IPS-18a (cell line): ENCODE data around the gene IFT122.

ENCODE experiments used
- H3K27ac ChIP-seq: one replicate; pipeline ENCODE4 v1.5.1; 2013; ENCODE audit warnings: low read length
- H3K27me3 ChIP-seq: one replicate; pipeline ENCODE4 v1.6.1; 2013; ENCODE audit warnings: mild to moderate bottlenecking, low read length; ENCODE audit not compliant: control insufficient read depth, insufficient read depth
- H3K36me3 ChIP-seq: one replicate; pipeline ENCODE4 v1.6.1; 2013; ENCODE audit warnings: low read depth, low read length; ENCODE audit not compliant: control insufficient read depth
- H3K4me1 ChIP-seq: one replicate; pipeline ENCODE4 v1.6.1; 2013; ENCODE audit warnings: low read depth, low read length; ENCODE audit not compliant: control insufficient read depth
- H3K4me3 ChIP-seq: one replicate; pipeline ENCODE4 v1.5.1; 2013; ENCODE audit warnings: low read length
- H3K9ac ChIP-seq: one replicate; pipeline ENCODE4 v1.6.1; 2013; ENCODE audit warnings: mild to moderate bottlenecking, low read length, moderate library complexity
- H3K9me3 ChIP-seq: one replicate; pipeline ENCODE4 v1.6.1; 2013; ENCODE audit warnings: low read depth, low read length; ENCODE audit not compliant: control insufficient read depth

Gene IFT122

DNA sequence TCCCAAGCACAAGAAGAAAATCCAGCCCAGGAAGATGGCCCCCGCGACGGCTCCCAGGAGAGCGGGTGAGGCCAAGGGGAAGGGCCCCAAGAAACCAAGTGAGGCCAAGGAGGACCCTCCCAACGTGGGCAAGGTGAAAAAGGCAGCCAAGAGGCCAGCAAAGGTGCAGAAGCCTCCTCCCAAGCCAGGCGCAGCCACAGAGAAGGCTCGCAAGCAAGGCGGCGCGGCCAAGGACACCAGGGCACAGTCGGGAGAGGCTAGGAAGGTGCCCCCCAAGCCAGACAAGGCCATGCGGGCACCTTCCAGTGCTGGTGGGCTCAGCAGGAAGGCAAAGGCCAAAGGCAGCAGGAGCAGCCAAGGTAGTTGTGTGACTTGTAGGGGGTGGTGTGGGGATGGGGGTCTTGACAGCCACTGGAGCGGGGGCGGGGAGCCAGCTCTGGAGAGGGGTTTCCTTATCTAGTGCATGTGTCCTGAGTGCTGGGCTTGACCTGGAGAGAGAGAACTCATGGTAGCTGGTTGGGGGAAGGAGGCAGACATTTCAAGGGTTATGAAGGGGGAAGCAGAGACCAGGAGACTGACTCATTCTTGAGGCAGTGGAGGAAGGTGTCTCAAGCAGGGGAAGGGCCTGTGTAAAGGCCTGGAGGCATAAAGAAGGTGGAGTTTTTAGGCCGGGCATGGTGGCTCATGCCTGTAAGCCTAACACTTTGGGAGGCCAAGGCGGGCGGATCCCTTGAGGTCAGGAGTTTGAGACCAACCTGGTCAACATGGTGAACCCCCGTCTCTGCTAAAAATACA lies 109.2 kb downstream of the IFT122 start:
- no peaks in the 10 kb centered on the region for H3K27me3 ChIP-seq
- H3K4me3 ChIP-seq: no peak overlapping the region
- no peaks in the 10 kb centered on the region for H3K4me1 ChIP-seq
- H3K9ac ChIP-seq: no peak overlapping the region
- H3K9me3 ChIP-seq: no peaks in the 10 kb centered on the region
- H3K36me3 ChIP-seq: no peaks in the 10 kb centered on the region
- H3K27ac ChIP-seq: no peak overlapping the region

DNA sequence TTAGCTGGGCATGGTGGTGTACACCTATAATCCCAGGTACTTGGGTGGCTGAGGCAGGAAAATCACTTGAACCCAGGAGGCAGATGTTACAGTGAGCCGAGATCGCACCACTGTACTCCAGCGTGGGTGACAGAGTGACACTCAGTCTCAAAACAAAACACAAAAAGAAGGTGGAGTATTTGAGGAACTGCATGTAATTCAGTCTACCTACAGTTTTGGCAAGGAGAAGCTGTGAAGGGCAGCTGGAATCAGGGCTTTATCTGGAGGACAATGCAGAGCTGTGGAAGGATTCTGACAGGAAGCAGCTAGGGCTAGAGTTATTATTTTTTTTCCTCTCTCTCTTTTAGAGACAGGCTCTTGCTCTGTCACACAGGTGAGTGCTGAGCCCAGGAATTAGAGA lies 109.8 kb downstream of the IFT122 start:
- H3K4me3 ChIP-seq: no peak overlapping the region
- no peaks in the 10 kb centered on the region for H3K9me3 ChIP-seq
- H3K27ac ChIP-seq: no peak overlapping the region
- H3K4me1 ChIP-seq: no peaks in the 10 kb centered on the region
- no peaks in the 10 kb centered on the region for H3K27me3 ChIP-seq
- H3K36me3 ChIP-seq: no peaks in the 10 kb centered on the region
- no peak overlapping the region for H3K9ac ChIP-seq

DNA sequence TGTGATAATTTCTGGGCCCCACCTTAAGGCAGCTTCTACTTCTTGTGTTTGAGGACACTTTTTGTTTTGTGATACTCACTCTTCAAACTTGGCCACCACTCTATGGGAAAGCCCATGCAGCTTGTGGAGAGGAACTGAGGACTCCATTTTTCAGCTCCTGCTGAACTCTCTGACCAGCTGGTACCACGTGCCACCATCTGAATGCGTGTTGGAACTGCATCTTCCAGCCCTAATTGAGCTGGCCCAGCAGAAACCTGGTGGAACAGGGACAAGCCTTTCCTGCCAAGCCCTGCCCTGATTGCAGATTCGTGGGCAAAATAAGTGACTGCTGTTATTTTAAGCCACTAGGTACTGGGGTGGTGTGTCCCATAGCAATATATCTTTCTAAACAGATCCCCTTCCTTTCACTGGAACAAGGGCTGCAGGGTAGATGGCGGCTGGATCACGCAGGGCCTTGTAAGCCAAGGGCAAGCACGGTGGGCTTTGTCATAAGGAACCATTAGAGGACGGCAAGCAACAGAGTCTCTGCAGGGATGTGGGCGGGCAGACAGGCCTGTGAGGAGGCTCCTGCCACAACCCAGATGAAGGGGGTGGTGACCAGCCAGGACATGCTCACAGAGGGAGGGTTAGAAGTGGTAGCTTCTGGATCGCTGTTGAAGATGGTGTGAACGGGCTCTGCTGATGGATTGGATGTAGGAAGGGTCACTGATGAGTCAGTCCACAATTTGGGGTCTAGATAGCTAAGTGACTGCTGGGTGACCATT lies 112.4 kb downstream of the IFT122 start:
- H3K4me1 ChIP-seq: no peaks in the 10 kb centered on the region
- no peak overlapping the region for H3K4me3 ChIP-seq
- H3K27ac ChIP-seq: no peak overlapping the region
- no peaks in the 10 kb centered on the region for H3K9me3 ChIP-seq
- H3K9ac ChIP-seq: no peak overlapping the region
- no peaks in the 10 kb centered on the region for H3K27me3 ChIP-seq
- H3K36me3 ChIP-seq: no peaks in the 10 kb centered on the region

DNA sequence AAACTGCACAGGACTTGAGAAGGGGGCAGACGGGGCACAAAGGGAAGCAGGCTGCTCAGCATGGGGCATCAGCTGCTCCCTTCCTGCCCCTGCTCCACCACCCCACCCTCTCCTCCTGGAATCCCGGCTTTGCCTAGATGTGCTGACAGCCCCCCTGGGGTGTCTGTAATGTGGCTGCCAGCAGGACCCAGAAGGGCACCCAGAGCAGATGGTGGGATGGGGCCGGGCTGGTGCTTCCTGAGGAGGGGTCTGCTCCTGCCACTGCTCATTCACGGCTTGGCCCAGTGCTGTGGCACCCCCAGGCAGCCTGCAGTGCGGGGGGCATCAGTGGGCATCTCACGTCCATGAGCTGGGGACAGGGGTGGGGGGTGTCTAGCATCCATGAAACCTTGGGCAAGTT lies 113.1 kb downstream of the IFT122 start:
- Histone ChIP-seq H3K36me3 (no peaks in the 10 kb centered on the region), H3K9me3 (no peaks in the 10 kb centered on the region), H3K27me3 (no peaks in the 10 kb centered on the region), H3K4me1 (no peaks in the 10 kb centered on the region), H3K27ac (no peak overlapping the region), H3K4me3 (no peak overlapping the region), H3K9ac (no peak overlapping the region)

DNA sequence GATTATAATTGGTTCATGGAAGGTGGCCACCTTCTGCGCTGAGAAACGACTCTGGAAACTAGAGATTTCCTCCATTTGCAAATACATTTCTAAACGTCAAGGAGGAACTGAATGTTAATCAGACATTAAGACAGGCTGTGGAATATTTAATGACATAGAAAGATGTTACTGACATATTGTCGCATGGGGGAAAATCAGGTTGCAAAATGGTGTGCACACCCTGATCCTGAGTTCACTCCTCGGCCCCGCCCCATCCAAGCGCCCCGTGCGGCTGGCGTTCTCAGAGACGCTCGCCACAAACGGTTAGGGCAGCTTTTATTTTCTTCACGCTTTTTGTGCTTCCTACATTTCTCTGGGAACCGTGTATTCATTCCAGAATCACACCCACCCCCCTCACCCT lies 113.7 kb downstream of the IFT122 start:
- Histone ChIP-seq H3K9me3 (no peaks in the 10 kb centered on the region), H3K27ac (no peak overlapping the region), H3K36me3 (no peaks in the 10 kb centered on the region), H3K4me3 (no peak overlapping the region), H3K4me1 (peaks cover 4% of the 10 kb centered on the region), H3K27me3 (no peaks in the 10 kb centered on the region), H3K9ac (no peak overlapping the region)

DNA sequence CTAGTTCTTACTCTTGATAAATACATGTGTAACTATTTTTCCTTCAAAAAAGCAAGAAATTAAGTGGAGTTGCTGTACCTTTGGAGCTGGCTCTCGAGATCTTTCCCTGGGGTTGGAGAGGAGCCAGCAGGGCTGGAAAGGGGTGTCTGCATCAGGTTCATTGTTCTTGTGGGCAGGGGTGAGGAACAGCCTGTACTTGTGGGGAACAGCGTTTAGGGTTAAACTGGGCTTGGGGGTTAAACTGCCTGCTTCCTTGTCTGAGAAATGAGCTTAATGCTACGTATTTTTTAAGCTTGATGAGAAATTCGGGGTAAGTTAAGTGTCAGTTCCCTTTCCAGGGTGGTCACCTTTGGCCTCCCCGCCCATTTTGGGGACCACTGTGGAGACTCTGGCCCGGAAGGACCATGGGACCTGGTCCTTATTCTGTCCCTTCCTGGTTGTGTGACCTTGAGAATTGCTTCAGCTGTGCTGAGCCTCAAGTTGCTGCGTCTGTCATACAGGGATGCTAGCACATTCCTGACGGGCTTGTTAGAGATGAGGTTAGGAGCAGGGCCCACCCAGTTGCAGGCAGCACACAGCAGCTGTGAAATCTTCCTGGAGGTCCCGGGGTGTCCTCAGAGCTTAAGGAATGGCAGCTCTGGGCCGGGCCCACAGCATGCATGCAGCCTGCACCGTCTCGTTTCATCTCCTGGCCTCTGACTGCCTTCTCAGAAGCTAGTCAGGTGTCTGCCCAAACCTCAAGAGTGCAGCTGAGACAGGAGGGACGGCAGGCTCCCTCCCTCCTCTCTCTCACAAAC lies 114.5 kb downstream of the IFT122 start:
- no peaks in the 10 kb centered on the region for H3K9me3 ChIP-seq
- H3K27me3 ChIP-seq: no peaks in the 10 kb centered on the region
- H3K27ac ChIP-seq: no peak overlapping the region
- no peaks in the 10 kb centered on the region for H3K36me3 ChIP-seq
- H3K4me1 ChIP-seq: peaks cover 4% of the 10 kb centered on the region
- no peak overlapping the region for H3K9ac ChIP-seq
- H3K4me3 ChIP-seq: no peak overlapping the region

- no peak overlapping the region for H3K9ac ChIP-seq
- H3K27me3 ChIP-seq: no peaks in the 10 kb centered on the region
- peaks cover 4% of the 10 kb centered on the region for H3K4me1 ChIP-seq
- H3K4me3 ChIP-seq: no peak overlapping the region
- H3K9me3 ChIP-seq: no peaks in the 10 kb centered on the region
- H3K27ac ChIP-seq: no peak overlapping the region
- H3K36me3 ChIP-seq: no peaks in the 10 kb centered on the region
These were observed 115.1 kb downstream of the IFT122 start for GRCh38 chr3:129555153-129555550.

- H3K4me1 ChIP-seq: peaks cover 7% of the 10 kb centered on the region
These were observed 115.8 kb downstream of the IFT122 start for GRCh38 chr3:129555616-129556357.

DNA sequence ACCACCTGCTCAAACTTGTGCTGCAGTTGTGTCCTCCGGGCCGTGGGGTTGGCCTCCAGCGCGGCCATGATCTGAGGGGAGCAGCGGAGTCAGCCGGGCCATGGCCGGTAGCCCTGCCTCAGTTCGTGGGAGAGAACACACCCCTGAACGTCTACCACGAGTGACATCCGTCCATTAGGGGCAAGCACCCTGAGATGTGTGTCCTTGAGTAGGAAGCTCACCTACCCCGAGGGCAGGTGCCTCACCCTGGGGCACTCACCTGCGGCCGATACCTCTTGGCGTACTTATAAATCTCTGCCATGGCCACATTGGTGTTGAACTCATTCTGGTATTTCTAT lies 116.3 kb downstream of the IFT122 start:
- Histone ChIP-seq H3K4me1 (peaks cover 8% of the 10 kb centered on the region), H3K36me3 (no peaks in the 10 kb centered on the region), H3K4me3 (no peak overlapping the region), H3K9ac (no peak overlapping the region), H3K27ac (no peak overlapping the region), H3K9me3 (no peaks in the 10 kb centered on the region), H3K27me3 (no peaks in the 10 kb centered on the region)

More at GRCh38 chr3:129555616-129556357, 115.8 kb downstream of the IFT122 start:
- H3K27me3 ChIP-seq: no peaks in the 10 kb centered on the region
- H3K36me3 ChIP-seq: no peaks in the 10 kb centered on the region
- H3K4me3 ChIP-seq: no peak overlapping the region
- H3K27ac ChIP-seq: no peak overlapping the region
- H3K9me3 ChIP-seq: no peaks in the 10 kb centered on the region
- H3K9ac ChIP-seq: no peak overlapping the region

GRCh38 chr3:129556890-129557547 lies 117.0 kb downstream of the IFT122 start:
- Histone ChIP-seq H3K9ac (no peak overlapping the region), H3K27ac (no peak overlapping the region), H3K4me1 (peaks cover 8% of the 10 kb centered on the region), H3K9me3 (no peaks in the 10 kb centered on the region), H3K36me3 (no peaks in the 10 kb centered on the region), H3K27me3 (no peaks in the 10 kb centered on the region), H3K4me3 (no peak overlapping the region)

- no peaks in the 10 kb centered on the region for H3K27me3 ChIP-seq
- H3K4me1 ChIP-seq: peaks cover 8% of the 10 kb centered on the region
- H3K9me3 ChIP-seq: no peaks in the 10 kb centered on the region
- no peak overlapping the region for H3K9ac ChIP-seq
- no peaks in the 10 kb centered on the region for H3K36me3 ChIP-seq
- H3K4me3 ChIP-seq: no peak overlapping the region
- H3K27ac ChIP-seq: no peak overlapping the region
These were observed 117.5 kb downstream of the IFT122 start for GRCh38 chr3:129557548-129557894.
